KBM-7 (cell line): Measurements from ENCODE around the gene CYB5R3.
"Not testable (repeated sequence)": the region's sequence is repeated elsewhere in the genome, so short reads cannot be mapped to it uniquely, and the experiment has no call there.

ENCODE experiments used
- DNase-seq: peaks from one replicate; pipeline ENCODE4 v3.0.0-alpha.2; 2015
- in situ Hi-C: fragments of 300-500 bp; cut with MboI; formaldehyde crosslinking; loops from 2 replicates; pipeline ENCODE4 v1.14.3; 2020; ENCODE audit warnings: low sequenced_read_pairs, low pct_unique_long_range_greater_than_20kb, mixed read lengths

The CYB5R3 gene

DNA sequence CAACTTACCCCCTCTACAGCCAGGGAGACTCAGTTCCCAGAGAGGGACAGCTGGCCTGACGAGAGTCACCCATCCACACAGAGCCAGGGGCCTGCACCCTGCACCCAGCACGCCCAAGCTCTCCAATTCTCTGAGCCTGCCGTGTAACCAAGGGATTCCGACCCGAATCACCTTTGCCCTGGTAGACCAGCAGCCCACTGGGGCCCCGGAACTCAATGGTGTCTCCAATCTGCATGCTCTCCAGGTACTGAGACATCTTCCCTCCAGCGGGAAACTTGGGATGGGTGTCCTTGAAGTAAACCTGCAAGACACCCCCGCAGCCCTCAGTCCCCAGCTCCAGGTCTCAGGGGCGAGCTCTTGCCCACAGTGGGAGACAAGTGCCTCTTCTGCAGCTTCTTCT is 21.2 kb downstream of the CYB5R3 start:
- no peak for DNase-seq
- in situ Hi-C loops: no loop called here

GRCh38 chr22:42626951-42627625 is 22.1 kb downstream of the CYB5R3 start:
- DNase-seq: no peak
- in situ Hi-C loops: no loop called here

GRCh38 chr22:42626431-42626830 is 22.8 kb downstream of the CYB5R3 start:
- no peak for DNase-seq
- in situ Hi-C loops: no loop called here

GRCh38 chr22:42625416-42625815 is 23.8 kb downstream of the CYB5R3 start:
- in situ Hi-C loops: no loop called here
- DNase-seq: no peak

DNA sequence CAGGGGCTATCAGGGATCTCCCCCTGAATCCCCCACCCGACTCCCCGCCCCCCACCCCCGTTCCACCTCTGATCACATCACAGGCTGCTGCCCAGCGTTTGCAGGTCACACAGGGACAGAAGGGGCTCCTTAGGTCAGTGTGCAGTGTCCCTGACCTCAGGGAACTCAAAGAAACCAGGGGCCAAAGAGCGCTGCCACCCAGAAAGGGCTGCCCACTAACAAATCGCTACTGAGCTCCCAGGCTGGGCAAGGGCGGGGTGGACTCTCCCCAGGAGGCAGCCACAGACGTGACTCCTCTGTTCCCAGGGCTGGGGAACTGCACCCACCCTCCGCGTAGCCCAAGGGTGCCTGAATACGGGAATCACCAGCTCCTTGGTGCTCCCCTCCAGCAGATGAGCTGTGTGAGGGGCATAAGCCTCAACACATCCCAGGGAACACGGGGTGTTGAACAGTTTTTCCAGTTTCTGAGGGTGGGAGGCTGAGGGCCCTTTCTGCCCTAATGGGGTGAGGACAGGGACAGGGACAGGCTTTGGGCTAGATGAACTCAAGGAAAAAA is 24.6 kb downstream of the CYB5R3 start:
- DNase-seq: no peak
- in situ Hi-C loops: no loop called here

DNA sequence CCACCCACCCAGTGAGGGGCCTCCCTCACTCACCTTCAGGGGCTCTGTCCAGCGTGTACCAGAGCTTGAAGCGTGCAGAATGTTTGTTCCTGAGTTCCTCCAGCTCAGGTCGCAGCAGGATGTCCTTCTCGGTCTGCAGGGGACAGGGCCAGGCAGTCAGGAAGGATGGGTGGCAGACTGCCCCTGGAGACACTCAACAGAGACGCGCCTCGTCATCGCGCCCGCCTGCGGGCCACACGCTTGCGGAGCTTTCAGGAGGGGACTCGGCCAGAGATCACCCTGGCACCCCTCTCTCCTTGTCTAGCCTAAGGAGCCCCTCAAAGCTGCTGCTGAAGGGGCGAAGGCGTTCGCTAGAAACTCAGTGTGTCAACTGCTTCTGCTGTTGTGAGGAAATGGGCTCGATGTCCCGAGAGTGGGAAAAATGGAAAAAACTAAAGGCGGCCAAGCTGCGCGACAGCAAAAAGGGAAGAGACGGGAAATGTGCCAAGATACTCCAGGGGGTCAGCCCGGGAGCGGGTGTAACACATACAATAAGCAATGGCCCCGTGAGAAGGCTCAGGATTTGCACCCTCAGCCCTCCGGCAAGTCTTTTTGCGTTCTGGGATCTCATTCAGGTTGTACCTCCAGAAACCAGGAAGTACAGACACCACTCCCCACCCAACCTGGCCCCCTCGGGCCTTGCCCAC is 25.3 kb downstream of the CYB5R3 start:
- in situ Hi-C loops: no loop called here
- no peak for DNase-seq

DNA sequence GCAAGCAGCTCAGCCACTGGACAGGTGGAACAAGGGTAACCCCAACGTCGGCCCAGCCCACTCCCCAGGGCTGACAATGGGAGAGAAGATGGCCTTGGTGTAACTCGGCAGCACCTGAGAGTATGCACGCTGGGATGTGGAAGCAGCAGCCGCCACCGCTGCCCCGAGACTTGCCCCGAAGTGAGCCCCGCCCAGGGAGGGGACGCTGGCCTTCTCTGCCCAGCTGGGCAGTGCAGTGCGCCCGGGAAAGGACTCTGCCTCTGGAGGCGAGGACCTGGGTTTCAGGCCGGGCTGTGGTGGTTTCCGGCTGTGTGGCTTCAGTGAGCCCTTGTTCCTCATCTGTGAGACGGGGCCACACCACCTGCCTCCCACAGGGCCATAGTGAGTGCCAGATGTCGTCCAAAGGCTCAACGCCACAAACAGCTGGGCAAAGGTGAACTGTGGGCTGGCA is 25.9 kb downstream of the CYB5R3 start:
- in situ Hi-C loops: no loop called here

GRCh38 chr22:42622061-42622710 is 27.0 kb downstream of the CYB5R3 start:
- DNase-seq: no peak
- in situ Hi-C loops: no loop called here

More for the DNA sequence above, 25.9 kb downstream of the CYB5R3 start:
- no peak for DNase-seq

DNA sequence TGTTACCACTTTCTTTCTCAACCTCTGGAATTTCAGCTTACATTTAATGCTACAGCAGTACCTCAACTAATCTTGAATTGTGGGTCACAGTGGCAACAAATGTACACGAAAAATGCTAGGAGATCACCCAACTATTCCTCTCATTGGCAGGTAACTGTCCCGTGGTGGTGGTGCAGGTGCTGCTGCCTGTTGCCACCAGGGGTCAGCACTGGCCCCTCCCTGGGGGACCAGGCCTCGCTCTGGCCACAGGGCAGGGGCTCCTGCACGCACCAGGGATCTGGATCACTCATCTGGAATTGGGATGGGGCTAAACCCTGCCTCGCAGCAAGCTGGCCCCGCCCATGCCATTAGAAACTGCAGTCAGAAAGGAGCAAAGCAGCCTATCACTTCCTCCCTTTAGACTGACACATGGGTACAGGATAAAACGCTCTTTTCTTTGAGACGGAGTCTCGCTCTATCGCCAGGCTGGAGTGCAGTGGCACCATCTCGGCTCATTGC is 27.6 kb downstream of the CYB5R3 start:
- in situ Hi-C loops: no loop called here
- peak; percentile 60 for DNase-seq

DNA sequence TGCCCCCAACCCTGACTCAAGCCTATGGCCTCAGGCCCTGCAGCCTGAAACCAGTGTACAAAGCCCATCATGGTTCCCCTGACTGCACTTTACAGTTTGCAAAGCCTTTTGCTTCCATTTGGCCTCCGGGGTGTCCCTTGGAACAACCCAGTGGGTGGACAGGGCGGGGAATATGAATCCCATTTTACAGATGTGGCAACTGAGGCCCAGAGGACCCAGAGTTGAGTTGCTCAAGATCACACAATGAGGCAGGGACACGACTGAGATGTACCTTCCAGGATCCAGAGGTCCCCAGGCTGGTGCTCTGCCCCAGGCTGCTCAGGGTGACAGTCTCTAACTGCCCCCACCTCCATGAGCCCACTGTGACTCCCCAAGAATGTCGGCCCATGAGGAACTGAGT is 29.1 kb downstream of the CYB5R3 start:
- in situ Hi-C loops: no loop called here

GRCh38 chr22:42619261-42620063 is 29.7 kb downstream of the CYB5R3 start:
- in situ Hi-C loops: no loop called here
- DNase-seq: no peak

More for the DNA sequence above, 29.1 kb downstream of the CYB5R3 start:
- no peak for DNase-seq

DNA sequence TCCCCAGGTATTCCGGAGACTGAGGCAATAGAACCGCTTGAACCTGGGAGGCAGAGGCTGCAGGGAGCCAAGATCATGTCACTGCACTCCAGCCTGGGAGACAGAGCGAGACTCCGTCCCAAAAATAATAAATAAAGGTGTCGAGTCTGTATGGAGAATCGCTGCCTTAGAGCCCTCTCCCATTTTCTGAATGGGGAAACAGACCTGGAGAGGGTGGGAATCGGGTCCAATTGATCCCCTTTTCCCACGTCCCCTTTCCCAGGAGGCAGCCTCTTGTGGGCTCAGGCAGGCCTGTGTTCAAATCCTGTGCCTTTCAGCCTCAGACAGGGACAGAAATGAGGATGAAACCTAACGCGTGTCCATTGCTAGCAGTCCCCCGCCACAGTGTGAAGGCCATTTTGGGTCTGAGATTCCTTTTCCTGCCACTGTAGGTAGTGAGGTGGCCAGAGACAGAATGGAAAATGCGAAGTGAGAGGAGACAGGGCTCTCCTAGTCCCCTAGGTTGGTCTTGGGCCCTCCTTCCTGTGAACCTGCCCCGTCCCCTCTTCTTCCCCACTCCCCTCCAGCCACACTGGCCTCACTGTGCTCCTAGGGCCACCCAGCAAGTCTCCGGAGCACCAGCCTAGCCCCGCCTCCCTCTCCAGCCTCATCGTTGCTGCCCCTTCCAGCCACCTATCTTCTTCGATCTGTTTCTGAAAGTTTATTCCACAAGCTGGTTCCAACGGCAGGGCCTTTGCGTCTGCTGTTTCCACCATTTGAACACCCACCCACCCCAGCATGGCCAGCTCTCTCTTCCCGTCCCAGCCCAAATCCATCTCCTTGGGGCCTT is 31.8 kb downstream of the CYB5R3 start:
- in situ Hi-C loops: no loop called here
- DNase-seq: no peak

DNA sequence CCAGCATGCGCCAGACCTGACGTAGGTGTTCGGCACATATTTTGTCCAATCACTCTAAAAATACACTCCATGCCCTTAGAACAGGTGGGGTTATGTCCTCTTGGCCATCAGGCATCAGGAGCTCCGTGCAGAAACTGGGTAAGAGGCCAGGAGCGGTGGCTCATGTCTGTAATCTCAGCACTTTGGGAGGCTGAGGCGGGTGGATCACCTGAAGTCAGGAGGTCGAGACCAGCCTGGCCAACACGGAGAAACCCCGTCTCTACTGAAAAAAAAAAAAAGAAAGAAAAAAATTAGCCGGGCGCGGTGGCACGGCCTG is 33.4 kb downstream of the CYB5R3 start:
- DNase-seq, in situ Hi-C loops: not testable (repeated sequence)

GRCh38 chr22:42615092-42615859 is 33.9 kb downstream of the CYB5R3 start:
- DNase-seq: peak; percentile 98
- in situ Hi-C loops: no loop called here

GRCh38 chr22:42614312-42615091 is 34.7 kb downstream of the CYB5R3 start, which contains the start of gene POLDIP3:
TSS of gene POLDIP3 (minus strand) at chr22:42614883. CDS start at chr22:42614857, 26 bp downstream.
- in situ Hi-C loops: no loop called here

DNA sequence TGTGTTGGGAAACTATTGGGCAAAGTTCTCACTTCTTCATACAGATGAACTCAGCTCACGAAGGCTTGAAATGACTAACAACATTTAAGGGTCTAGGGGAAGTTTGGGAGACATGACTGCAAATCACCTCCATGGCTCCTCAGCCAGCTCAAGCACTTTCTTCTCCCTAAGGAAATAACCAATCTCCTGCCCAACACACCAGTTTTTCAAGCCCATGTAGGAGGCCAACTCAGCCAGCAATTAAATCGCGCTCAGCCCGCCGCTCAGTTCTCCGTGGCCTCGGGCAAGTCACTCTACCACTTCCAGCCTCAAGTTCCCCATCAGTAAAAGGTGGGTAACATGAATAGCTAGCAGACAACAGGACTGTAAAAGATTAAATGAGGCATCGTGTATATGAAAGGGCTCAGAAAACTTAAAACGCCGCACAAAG is 35.3 kb downstream of the CYB5R3 start:
- in situ Hi-C loops: no loop called here
- no peak for DNase-seq

More at GRCh38 chr22:42614312-42615091, 34.7 kb downstream of the CYB5R3 start, which contains the start of gene POLDIP3:
- DNase-seq: peak; percentile 97

DNA sequence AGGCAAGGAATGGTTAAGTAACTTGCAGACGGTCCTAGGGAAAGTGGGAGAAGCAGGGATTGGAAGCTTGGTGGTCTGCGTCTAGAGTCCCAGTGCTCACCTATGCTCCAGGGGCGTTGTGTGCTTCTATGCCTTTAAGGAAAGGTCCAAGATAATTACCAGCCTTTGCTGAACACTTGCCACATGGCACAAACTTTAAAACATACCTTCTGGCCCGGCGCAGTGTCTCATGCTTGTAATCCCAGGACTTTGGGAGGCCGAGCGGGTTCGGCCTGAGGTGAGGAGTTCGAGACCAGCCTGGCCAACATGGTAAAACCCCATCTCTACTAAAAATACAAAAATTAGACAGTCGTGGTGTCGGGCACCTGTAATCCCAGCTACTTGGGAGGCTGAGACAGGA is 36.9 kb downstream of the CYB5R3 start:
- in situ Hi-C loops: no loop called here
- DNase-seq: no peak
